Uterus (tissue), 2 donors: ENCODE data around the gene TASP1.

ENCODE experiments used
- CTCF ChIP-seq, 4 experiments: fragments of 200-600 bp in 2 of 4; fragments of 450-650 bp in 2 of 4; sonication (generic) in 2 of 4; IDR thresholded peaks; one replicate each; pipeline ENCODE4 v1.5.1; 2016 to 2019; ENCODE audit warnings: antibody characterized with exemption in 4 of 4, mild to moderate bottlenecking in 2 of 4, moderate library complexity in 1 of 4
- POLR2A ChIP-seq, 2 donors: fragments of 450-650 bp; IDR thresholded peaks; one replicate each; pipeline ENCODE4 v1.6.1; 2016; ENCODE audit warnings: antibody characterized with exemption in 2 of 2, mild to moderate bottlenecking in 1 of 2, moderate library complexity in 1 of 2

DNA sequence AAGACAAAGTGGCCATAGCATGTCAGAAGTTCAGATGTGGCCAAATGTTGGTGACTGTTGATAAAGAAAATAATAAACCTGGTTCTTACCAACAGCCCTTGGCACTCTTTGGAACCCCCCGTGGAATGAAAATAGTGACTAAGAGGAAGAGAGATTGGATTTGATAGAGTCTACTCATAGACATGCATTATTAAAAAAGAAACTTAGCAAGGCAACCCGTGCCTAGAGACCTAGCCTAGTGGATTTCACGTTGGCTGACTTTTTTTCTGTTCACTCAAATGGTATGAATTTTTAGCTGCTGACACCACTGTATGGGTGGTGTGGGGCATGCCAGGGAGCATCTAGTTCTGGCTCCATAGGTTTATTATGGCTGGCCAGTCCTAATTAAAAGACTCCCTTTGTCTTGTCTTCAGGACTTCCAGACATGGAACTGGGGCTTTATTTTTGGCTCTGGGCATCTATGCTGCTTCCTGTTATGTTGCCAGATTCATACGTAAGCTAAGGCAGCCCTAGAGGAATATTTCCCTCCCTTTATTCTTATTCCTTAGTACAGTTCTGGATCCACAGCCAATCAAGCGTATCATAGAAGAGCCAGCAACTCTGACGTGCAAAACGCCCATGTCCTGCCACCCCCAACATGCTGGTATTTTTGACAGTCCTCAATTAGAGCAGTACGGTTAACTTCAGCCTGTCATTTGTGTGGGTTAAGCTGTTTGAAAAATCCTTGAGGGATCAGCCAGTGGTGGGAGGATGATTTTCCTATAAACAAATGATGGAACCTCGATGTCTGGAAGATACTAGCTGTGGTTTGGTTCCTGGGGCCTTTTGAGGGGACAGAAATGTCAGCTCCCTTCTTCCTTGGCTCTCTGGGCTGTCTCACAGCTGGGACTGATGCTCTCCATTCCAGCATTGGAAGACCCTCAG lies 290.2 kb downstream of the TASP1 start:
- no peak for TF ChIP-seq CTCF (IDR thresholded peaks at IDR 0.05)
- no peak for TF ChIP-seq POLR2A (IDR thresholded peaks at IDR 0.05)
